Ecto neural progenitor cell (in vitro differentiated cells): ENCODE data around the gene EIF3D.

Source experiments
- DNase-seq: peaks from one replicate; pipeline ENCODE4 v3.0.0-alpha.2; 2018; ENCODE audit warnings: low spot score

The EIF3D gene

DNA sequence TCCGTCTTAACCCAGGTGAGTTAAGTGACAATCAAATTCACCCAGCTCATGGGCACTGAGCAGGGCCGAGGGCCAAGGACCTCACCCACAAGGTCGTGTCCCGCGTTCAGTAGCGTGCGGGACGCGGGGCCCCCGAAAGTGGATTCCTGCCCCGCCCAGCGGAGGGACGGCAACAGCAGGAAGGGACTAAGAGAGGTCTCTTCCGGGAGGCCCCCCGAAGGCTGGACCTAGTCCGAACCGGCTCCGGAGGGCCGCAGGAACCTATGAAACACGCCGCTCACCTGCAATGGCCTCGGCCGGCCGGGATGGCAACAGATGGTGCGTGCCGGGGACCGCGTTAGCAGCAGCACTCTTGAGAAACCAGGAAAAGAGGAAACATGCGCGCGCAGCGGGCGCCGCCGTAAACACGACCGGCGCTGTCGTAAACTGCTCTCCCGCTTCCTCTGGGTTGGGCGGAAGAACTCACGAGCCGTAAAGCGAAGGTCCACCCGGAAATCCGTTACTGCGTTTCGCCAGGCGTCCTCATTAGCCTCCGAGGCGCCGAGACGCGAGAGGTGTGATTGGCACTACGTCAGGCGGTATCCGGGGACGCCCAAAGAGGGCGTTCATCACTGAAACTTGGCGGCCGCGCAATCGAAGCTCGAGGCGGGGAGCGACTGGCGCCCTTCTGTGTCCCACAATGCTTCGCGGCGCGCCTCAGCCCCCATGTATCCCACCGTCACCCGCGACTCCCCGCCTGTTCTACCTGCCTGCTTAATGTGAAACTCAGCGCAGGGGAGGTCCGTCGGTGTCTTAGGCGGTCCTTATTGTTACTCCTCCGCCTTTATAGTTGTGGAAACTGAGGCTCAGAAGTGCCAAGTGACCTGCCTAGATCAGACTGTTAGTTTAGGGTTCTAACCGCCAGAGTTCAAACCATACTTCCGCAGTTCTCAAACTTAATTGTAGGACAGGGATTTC is at the start of gene EIF3D:
Gene EIF3D, minus strand, starts transcription at position 372 of the 957 bp plus-strand sequence. CDS start 3,045 bp downstream, outside the sequence.
- DNase-seq, result peak; percentile 99

DNA sequence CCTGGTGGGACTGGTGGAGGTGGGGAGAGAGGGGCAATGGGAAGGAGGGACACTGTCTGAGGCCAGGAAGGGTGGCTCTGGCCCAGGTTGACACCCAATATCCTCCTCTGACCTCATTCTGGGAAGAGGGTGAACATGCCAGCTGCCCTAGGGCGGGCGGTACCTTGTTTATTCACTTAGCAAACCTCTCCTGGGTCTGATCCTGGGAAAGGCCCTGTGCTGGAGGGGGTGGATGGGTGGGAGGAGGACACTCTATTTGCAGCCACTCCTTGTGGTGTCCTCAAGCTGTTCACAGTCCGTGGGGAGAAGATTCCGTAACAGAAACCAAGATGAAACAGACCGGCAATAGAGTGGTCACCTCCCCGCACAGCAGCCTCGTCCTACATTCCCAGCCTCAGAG is 49.7 kb upstream of the EIF3D start:
- DNase-seq, result no peak

DNA sequence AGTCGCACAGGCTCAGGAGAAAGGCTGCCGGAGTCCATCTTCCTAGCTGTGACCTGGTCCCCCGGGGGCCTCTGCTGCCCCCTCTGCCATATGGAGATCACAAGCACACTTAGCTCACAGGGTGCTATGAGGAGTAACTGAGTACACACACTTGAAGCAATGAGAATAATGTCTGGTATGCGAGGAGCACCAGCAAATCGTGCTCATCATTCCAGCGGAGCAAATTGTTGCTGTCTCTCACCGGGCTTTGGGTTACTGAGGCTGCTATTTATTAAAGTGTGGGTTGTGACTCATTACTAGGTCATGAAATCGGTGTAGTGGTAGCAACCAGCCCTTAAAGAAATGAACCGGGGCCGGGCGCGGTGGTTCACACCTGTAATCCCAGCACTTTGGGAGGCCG is 48.1 kb upstream of the EIF3D start:
- no peak for DNase-seq

GRCh38 chr22:36574728-36575127 is 45.8 kb upstream of the EIF3D start:
- no peak for DNase-seq

DNA sequence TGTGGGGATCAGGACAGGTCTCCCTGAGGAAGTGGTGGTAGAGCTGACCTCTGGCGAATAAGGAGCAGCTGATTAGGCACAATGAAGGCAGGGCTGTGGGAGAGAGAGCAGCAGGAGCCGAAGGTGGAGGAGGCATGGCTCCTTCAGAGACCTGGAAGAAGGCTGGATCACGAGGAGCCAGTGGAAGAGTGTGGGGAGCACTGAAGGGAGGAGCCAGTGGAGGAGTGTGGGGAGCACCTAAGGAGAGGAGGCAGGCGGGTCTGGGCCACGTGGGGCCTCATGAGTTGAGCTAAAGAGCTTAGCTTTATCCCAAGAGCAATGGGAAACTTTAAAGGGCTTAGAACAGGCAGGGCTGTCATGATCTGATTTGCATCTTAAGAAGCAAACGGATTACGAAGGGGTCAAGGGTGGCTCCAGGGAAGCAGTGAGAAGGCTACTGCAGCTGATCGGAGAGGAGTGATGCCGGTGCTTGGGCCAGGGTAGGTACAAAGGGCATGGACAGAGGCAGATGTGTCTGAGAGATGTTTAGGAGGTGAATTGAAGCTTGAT is 44.9 kb upstream of the EIF3D start:
- peak; percentile 73 for DNase-seq

GRCh38 chr22:36571991-36572390 is 43.0 kb upstream of the EIF3D start:
- DNase-seq, result no peak

- DNase-seq, result peak; percentile 67
Measured at GRCh38 chr22:36569999-36570398, 41.0 kb upstream of the EIF3D start.

DNA sequence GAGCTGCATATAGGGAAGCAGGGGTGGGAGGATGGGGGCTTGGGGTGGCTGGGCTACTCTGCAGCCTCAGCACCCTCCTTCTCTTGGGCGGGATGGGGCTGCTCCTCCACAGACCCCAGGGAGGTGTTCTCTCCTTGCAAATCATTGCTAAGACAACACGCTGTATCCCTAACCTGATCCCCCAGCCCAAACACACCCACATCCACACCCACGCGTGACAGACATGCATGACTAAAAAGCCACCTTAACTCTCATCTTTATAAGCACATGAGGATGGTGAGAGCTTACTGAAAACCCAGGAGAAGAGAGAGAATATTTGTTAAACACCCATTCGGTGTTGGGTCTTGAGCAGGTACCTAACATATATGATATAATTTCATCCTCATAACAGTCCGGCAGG is 39.9 kb upstream of the EIF3D start:
- DNase-seq, result no peak

GRCh38 chr22:36566720-36567119 is 37.8 kb upstream of the EIF3D start:
- no peak for DNase-seq

- DNase-seq, result no peak
Measured at GRCh38 chr22:36565686-36566085, 36.7 kb upstream of the EIF3D start.

DNA sequence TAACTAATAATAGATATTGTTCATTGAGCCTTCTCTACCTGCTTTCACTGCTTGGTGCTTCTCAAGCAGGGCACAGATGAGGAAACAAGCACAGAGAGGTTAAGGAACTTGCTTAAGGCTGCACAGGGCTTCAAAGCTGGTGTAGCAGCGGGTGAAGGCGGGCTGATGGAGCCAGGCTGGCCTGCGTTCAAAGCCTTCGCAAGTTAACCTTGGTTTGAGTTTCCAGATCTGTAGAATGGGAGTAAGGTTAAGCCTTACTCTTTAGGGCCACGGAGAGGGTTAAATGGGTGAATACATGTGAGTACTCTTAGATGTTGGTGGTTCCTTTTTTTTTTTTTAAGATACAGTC is 36.2 kb upstream of the EIF3D start:
- DNase-seq, result no peak

DNA sequence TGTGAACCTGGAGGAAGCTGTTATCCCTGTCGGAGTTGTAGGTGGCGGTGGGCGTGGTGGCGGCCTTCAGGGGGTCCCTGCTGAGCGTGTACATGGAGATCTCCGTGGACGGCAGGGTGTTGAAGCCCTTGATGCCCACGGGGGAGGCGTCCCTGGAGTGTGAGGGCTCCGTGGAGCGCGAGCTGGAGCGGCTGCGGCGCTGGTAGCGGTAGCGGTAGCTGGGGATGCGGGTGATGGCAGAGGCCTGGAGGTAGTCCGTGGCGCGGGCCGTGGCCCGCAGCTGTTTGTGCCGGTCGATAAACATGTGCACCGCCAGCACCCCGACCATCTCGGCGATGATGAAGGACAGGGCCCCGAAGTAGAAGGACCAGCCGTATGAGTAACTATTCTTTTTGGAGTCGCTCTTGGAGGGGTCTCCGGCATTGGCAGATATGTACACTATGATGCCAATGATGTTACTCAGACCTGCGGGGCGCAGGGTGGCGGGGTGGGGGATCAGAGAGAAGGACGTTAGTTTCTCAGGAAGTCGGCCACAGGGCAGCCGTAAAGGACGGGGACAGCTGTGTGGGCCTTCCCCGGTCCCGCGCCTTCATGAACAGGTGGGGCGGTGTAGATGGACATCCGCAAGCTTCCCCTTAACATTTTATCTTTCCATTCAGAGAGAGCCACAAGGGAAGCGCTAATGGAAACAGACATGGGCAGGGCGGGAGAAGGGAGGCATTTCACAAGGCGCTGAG is 35.6 kb upstream of the EIF3D start:
- DNase-seq, result no peak

DNA sequence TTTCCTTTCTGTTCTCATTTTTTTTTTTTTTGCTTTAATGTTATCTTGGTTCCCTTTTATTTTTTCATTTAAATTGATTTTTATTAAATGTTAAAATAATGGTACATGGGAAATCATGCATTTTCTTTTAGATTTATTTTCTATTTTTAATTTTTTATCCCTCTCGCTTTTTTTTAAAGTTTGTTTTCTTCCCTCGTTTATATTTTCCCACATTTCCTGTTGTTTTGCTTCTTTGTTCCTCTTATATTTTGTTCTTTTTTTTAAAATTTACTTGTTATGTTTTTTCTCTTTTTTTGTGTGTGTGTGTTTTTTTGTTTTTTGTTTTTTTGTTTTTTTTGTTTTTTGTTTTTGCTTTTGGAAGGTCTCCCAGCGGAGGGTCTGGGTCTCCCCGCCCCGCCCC is 34.9 kb upstream of the EIF3D start:
- DNase-seq, result no peak

DNA sequence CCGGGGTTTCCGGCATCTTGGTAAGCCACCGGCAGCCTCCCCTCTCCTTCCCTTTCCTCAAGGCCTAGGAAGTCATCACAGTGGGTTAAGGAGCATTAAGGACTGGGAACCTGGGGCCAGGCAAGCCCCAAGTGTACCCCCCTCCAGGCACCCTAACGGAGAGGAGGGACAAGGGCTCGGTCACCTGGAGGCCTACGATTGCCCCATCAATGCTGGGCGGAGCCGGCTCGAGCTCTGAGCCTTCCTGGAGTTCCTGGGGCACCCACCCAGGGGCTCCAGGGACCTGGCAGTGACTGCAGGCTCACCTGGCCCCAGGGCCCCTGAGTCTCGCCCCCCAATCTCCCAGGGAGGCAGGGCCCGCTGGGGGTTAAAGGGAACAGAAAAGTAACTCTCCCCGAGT is 34.5 kb upstream of the EIF3D start:
- DNase-seq, result no peak

DNA sequence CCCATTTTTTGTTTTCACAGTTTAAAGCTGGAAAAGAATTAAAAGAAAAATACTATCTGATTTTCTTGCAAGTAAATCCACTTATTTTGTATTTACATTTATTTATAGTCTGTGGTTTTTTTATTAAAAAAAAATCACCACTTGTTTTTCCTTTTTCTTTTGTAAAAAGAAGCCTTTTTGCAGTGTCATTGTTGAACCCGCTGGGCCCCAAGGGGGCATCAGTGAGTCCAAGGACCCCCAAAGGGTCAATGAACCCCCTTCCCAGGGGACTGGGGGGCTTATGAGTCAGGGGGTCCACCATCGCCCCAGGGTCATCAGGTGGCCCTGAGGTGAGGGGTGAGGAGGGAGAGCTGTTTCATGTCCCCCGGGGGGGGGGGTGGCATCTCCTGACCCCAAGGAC is 34.0 kb upstream of the EIF3D start:
- no peak for DNase-seq

DNA sequence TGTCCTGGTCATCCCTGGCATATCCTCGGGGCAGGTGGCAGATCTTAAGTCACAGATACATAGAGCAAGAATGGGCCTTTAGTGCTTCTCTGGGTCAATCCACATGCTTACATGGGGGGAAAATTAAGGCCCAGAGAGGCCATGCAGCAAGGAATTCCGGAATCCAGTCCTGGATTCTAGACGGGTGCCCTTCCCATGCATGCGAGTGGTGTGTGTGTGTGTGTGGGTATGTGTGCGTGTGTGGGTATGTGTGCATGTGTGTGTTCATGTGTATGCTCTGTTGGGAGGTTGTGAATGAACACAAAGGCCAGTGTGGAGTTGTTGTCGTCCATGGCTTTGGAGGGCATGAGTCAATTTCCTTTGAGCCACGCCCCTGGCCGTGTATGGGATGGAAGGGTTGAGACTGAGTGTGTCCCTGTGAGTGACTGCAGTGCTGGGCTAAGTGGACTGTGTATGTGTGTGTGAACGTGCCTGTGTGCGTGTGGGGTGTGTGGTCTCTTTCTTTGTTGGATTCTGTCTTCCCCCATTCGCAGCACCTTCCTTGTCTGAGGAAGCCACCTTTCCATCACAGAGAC is 33.4 kb upstream of the EIF3D start:
- DNase-seq, result no peak

- DNase-seq, result no peak
Measured at GRCh38 chr22:36561291-36561811, 32.4 kb upstream of the EIF3D start.

GRCh38 chr22:36560001-36560400 is 31.0 kb upstream of the EIF3D start:
- no peak for DNase-seq

- DNase-seq, result no peak
Measured at GRCh38 chr22:36554098-36554497, 25.1 kb upstream of the EIF3D start.

DNA sequence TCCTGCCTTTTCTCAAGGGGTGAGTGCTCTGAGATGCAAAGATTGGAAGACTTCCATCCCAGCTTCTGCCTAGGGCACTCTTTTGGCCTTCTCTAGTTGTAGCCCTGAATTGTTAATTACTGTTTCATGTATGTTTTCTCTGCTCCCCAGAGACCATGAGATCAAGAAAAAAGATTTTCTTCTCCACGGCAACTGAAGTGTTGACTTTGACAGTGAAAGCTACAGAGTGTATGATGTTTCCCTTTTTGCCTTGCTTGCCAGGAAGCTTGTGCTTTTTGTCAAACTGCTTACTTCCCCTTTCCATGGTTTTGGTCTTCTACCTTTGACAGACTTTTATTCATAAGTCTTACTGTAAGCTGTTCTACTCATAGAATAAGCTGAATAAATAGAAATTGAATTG is 23.3 kb upstream of the EIF3D start:
- no peak for DNase-seq

GRCh38 chr22:36550701-36551495 is 21.9 kb upstream of the EIF3D start:
- no peak for DNase-seq

DNA sequence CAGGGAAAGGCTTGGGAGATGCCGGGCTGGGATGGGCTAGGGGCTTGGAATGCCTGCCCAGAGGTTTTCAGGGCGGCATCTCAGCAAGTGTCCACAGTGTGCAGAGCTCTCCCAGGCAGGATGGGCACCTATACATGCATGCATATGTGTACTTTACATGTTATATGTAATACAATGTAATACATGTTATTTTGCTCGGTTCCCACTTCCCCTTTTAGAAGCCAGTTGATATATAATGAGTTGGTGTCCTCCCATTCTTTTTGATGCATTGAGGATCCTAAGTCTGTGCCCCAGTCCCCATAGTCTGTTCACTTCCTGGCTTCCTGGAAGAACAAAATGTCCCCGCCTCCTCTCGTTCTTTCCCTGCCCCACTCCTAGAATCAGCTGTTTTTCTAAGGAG is 20.1 kb upstream of the EIF3D start:
- no peak for DNase-seq
